Activated CD8-positive, alpha-beta memory T cell treated with anti-CD3 and anti-CD28 coated beads, Interleukin-2, amount 50 U/mL, for 1 hour (primary cell): ENCODE results near the gene RDH16.
"Not testable (repeated sequence)": the region's sequence is repeated elsewhere in the genome, so short reads cannot be mapped to it uniquely, and the experiment has no call there.

Experiments used
- DNase-seq: peaks from one replicate; pipeline ENCODE4 v3.0.0-alpha.2; 2020; ENCODE audit errors: extremely low read depth

RDH16 gene

GRCh38 chr12:56954057-56954957 lies 3.1 kb downstream of the RDH16 start:
- DNase-seq = no peak

- no peak for DNase-seq
Measured at GRCh38 chr12:56953314-56953713, 4.1 kb downstream of the RDH16 start.

GRCh38 chr12:56951582-56952339 lies 5.6 kb downstream of the RDH16 start:
- DNase-seq = no peak

- DNase-seq = no peak
Measured at GRCh38 chr12:56948881-56949280, 8.5 kb downstream of the RDH16 start.

GRCh38 chr12:56948457-56948777 lies 9.0 kb downstream of the RDH16 start:
- DNase-seq = no peak

GRCh38 chr12:56947633-56948456 lies 9.6 kb downstream of the RDH16 start:
- DNase-seq = no peak

- no peak for DNase-seq
Measured at GRCh38 chr12:56943878-56944277, 13.5 kb downstream of the RDH16 start.

- not testable (repeated sequence) for DNase-seq
Measured at GRCh38 chr12:56943374-56943773, 14.0 kb downstream of the RDH16 start.

GRCh38 chr12:56941299-56942017 lies 15.9 kb downstream of the RDH16 start:
- DNase-seq = no peak

- DNase-seq = not testable (repeated sequence)
Measured at GRCh38 chr12:56940942-56941298, 16.5 kb downstream of the RDH16 start.

GRCh38 chr12:56935752-56936151 lies 21.7 kb downstream of the RDH16 start:
- no peak for DNase-seq

- DNase-seq = no peak
Measured at GRCh38 chr12:56935157-56935556, 22.3 kb downstream of the RDH16 start.

- DNase-seq = no peak
Measured at GRCh38 chr12:56933826-56934625, 23.4 kb downstream of the RDH16 start, which contains the start of gene SDR9C7. Gene SDR9C7, minus strand, starts transcription at chr12:56934408. Its CDS starts 147 bp downstream, at chr12:56934261.

GRCh38 chr12:56932867-56933266 lies 24.5 kb downstream of the RDH16 start:
- DNase-seq = no peak

GRCh38 chr12:56932146-56932545 lies 25.3 kb downstream of the RDH16 start:
- DNase-seq = no peak

GRCh38 chr12:56931474-56931978 lies 25.9 kb downstream of the RDH16 start:
- DNase-seq = no peak

GRCh38 chr12:56930241-56930640 lies 27.2 kb downstream of the RDH16 start:
- DNase-seq = no peak

- no peak for DNase-seq
Measured at GRCh38 chr12:56929780-56930179, 27.6 kb downstream of the RDH16 start.

GRCh38 chr12:56928262-56928661 lies 29.1 kb downstream of the RDH16 start:
- DNase-seq = no peak

GRCh38 chr12:56927281-56927680 lies 30.1 kb downstream of the RDH16 start:
- DNase-seq = no peak
